ENCODE data around the gene SOAT1. TPM values are rescaled to one million over a fixed set of nuclear protein-coding genes. Genes with fewer than 3 reads are reported as not detected.

Gene SOAT1
- total and polyA plus RNA-seq, 2 of the 8 experiments (the other 6 are each of a cell fraction or from before 2014, with no cell fraction given) = 2.7 to 4.7 TPM

GRCh38 chr1:179253286-179253972 lies 40.2 kb upstream of the SOAT1 start:
- no peak overlapping the region for H2AFZ ChIP-seq (ENCODE audit: low read length)
- no peak for DNase-seq (ENCODE audit: low read depth in 1 of 2, low spot score in 2 of 2)
- TF ChIP-seq E2F6 (IDR thresholded peaks at IDR 0.05) = no peak
- TF ChIP-seq SP4 (IDR thresholded peaks at IDR 0.05; ENCODE audit: low read length) = no peak
- no peak for TF ChIP-seq SUZ12 (IDR thresholded peaks at IDR 0.05; ENCODE audit: low read length)
- TF ChIP-seq GTF2F1 (IDR thresholded peaks at IDR 0.05; ENCODE audit: borderline replicate concordance, low read depth, low read length) = no peak
- TF ChIP-seq SIRT6 (IDR thresholded peaks at IDR 0.05; ENCODE audit: low read length) = no peak
- no peak for TF ChIP-seq CREB1 (IDR thresholded peaks at IDR 0.05)
- no peak for TF ChIP-seq TBP (IDR thresholded peaks at IDR 0.05; ENCODE audit: low read depth, low read length)
- TF ChIP-seq TAF7 (optimal IDR thresholded peaks at IDR 0.05; ENCODE audit: borderline replicate concordance, low read depth, low read length) = no peak
- no peak for TF ChIP-seq POU5F1 (IDR thresholded peaks at IDR 0.05; ENCODE audit: low read depth, low read length)
- no peak for TF ChIP-seq USF2 (IDR thresholded peaks at IDR 0.05; ENCODE audit: low read length)
- TF ChIP-seq KDM4A (IDR thresholded peaks at IDR 0.05; ENCODE audit: low read depth, low read length, severe bottlenecking) = no peak
- TF ChIP-seq EGR1 (IDR thresholded peaks at IDR 0.05; ENCODE audit: borderline replicate concordance, low read depth, low read length) = no peak

More at GRCh38 chr1:179253286-179253972, 40.2 kb upstream of the SOAT1 start:
- CTCF ChIA-PET (ENCODE audit: partially characterized antibody) = interaction anchor here (1.1 kb wide), 1 partner anchor 117 kb away, joined by 3 read pairs; no protein-coding TSS in a partner anchor
- Histone ChIP-seq H3K27ac (ENCODE audit: low read depth, low read length) (no peak overlapping the region), H4K91ac (replicated peaks; ENCODE audit: insufficient read length, low read length) (no peak overlapping the region), H3K14ac (ENCODE audit: insufficient read length) (no peak overlapping the region), H3K79me2 (ENCODE audit: control insufficient read depth in 1 of 2, insufficient read depth in 2 of 2, low read length in 2 of 2) (no peaks in the 10 kb centered on the region), H2BK5ac (ENCODE audit: low read depth, low read length) (no peak overlapping the region), H3K23me2 (ENCODE audit: low read depth, low read length) (no peaks in the 10 kb centered on the region), H3K18ac (ENCODE audit: extremely low read depth, low read length) (no peak overlapping the region), H3K4me3 (ENCODE audit: extremely low read depth in 1 of 4, insufficient read depth in 2 of 4, low read depth in 3 of 4, low read length in 4 of 4) (no peak overlapping the region), H2BK120ac (replicated peaks; ENCODE audit: low read depth, low read length) (no peak overlapping the region), H4K8ac (ENCODE audit: extremely low read depth, insufficient read depth, low read length) (no peak overlapping the region), H2BK15ac (ENCODE audit: low read length) (no peak overlapping the region), H3K23ac (ENCODE audit: insufficient read length) (no peak overlapping the region), H3K4ac (replicated peaks; ENCODE audit: insufficient read length, low read depth, low read length) (no peak overlapping the region), H2BK20ac (ENCODE audit: low read length) (no peak overlapping the region), H3K4me1 (replicated peaks in 1 of 4; ENCODE audit: control insufficient read depth in 3 of 4, insufficient read depth in 4 of 4, low read length in 3 of 4) (no peaks in the 10 kb centered on the region), H2AK5ac (ENCODE audit: low read depth, low read length) (no peak overlapping the region), H3K9ac (replicated peaks in 1 of 4; ENCODE audit: extremely low read depth in 1 of 4, low read depth in 3 of 4, low read length in 3 of 4) (no peak overlapping the region), H3K27me3 (replicated peaks in 1 of 4; ENCODE audit: control insufficient read depth in 3 of 4, extremely low read depth in 1 of 4, insufficient read depth in 3 of 4, low read length in 3 of 4) (no peaks in the 10 kb centered on the region), H3K56ac (replicated peaks; ENCODE audit: insufficient read length, low read depth, low read length) (no peak overlapping the region), H3K9me3 (ENCODE audit: insufficient read depth in 2 of 2, low read depth in 1 of 2, low read length in 1 of 2) (no peaks in the 10 kb centered on the region), H2BK12ac (ENCODE audit: low read depth, low read length) (no peak overlapping the region), H3K36me3 (ENCODE audit: control insufficient read depth in 2 of 4, insufficient read depth in 4 of 4, low read length in 3 of 4) (no peaks in the 10 kb centered on the region), H4K5ac (ENCODE audit: insufficient read length, low read depth, low read length) (no peak overlapping the region), H3K79me1 (ENCODE audit: low read depth, low read length) (no peaks in the 10 kb centered on the region), H3K4me2 (ENCODE audit: insufficient read depth in 1 of 2, low read depth in 2 of 2, low read length in 2 of 2) (no peak overlapping the region), H4K20me1 (replicated peaks in 1 of 2; ENCODE audit: control insufficient read depth in 1 of 2, insufficient read depth in 2 of 2, low read length in 2 of 2) (no peaks in the 10 kb centered on the region)
- no peak for FAIRE-seq
- WGBS, 2 experiments (ENCODE audit: extremely low coverage in 1 of 2, insufficient coverage in 1 of 2, insufficient read length in 1 of 2, insufficient replicate concordance in 2 of 2, low coverage in 1 of 2, low lambda C conversion rate in 2 of 2, missing lambda C conversion rate in 1 of 2) = 93% methylated on average over 8 of the region's 8 CpGs; no CpG with 5 or more reads in 1 of the 2 experiments
- POLR2A ChIA-PET (ENCODE audit: partially characterized antibody) = no interaction called here
